Measurements from ENCODE around the gene TMCC2.

DNA sequence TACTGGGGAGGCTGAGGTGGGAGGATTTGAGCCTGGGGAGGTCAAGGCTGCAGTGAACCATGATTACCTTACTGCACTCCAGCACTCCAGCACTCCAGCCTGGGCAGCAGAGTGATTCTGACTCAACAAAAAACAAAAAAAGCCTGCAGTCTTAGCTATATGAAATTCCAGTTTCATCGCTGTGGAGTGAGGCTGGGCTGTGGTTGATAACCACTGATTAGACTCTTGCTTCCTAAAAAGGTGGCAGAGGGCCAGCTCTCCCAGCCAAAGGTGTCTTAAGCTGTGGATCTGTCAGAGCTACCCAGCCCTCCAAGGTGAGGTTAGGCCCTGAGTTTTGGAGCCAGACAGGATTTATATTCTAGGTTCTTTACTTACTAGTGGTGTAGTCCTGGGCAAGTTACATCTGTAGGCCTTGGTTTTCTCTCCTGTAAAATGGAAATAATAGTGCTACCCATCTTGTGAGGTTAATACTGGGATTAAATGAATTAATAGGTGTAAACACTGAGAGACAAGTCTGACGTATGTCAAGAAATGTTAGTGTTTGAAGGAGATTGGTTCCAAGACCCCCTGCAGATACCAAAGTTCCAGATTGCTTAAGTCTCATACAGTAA, 35.9 kb downstream of the TMCC2 start:
- no peak for TF ChIP-seq POLR2AphosphoS5 (IDR thresholded peaks at IDR 0.05; ENCODE audit: low read depth)
- TF ChIP-seq, protein P1, sequence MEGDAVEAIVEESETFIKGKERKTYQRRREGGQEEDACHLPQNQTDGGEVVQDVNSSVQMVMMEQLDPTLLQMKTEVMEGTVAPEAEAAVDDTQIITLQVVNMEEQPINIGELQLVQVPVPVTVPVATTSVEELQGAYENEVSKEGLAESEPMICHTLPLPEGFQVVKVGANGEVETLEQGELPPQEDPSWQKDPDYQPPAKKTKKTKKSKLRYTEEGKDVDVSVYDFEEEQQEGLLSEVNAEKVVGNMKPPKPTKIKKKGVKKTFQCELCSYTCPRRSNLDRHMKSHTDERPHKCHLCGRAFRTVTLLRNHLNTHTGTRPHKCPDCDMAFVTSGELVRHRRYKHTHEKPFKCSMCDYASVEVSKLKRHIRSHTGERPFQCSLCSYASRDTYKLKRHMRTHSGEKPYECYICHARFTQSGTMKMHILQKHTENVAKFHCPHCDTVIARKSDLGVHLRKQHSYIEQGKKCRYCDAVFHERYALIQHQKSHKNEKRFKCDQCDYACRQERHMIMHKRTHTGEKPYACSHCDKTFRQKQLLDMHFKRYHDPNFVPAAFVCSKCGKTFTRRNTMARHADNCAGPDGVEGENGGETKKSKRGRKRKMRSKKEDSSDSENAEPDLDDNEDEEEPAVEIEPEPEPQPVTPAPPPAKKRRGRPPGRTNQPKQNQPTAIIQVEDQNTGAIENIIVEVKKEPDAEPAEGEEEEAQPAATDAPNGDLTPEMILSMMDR (IDR thresholded peaks at IDR 0.05; ENCODE audit: insufficient read depth, low read length): no peak
- TF ChIP-seq, protein P2, sequence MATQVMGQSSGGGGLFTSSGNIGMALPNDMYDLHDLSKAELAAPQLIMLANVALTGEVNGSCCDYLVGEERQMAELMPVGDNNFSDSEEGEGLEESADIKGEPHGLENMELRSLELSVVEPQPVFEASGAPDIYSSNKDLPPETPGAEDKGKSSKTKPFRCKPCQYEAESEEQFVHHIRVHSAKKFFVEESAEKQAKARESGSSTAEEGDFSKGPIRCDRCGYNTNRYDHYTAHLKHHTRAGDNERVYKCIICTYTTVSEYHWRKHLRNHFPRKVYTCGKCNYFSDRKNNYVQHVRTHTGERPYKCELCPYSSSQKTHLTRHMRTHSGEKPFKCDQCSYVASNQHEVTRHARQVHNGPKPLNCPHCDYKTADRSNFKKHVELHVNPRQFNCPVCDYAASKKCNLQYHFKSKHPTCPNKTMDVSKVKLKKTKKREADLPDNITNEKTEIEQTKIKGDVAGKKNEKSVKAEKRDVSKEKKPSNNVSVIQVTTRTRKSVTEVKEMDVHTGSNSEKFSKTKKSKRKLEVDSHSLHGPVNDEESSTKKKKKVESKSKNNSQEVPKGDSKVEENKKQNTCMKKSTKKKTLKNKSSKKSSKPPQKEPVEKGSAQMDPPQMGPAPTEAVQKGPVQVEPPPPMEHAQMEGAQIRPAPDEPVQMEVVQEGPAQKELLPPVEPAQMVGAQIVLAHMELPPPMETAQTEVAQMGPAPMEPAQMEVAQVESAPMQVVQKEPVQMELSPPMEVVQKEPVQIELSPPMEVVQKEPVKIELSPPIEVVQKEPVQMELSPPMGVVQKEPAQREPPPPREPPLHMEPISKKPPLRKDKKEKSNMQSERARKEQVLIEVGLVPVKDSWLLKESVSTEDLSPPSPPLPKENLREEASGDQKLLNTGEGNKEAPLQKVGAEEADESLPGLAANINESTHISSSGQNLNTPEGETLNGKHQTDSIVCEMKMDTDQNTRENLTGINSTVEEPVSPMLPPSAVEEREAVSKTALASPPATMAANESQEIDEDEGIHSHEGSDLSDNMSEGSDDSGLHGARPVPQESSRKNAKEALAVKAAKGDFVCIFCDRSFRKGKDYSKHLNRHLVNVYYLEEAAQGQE (IDR thresholded peaks at IDR 0.05; ENCODE audit: insufficient replicate concordance, low read depth): no peak
- no peak for TF ChIP-seq GABPA (IDR thresholded peaks at IDR 0.05; ENCODE audit: low read depth)

Data from HL-60 (cell line).